ENCODE data around the gene SH3RF2. TPM values are rescaled to one million over a fixed set of nuclear protein-coding genes. Genes with fewer than 3 reads are reported as not detected.
A peak's percentile ranks its signal among the peaks of the same experiment; 100 is the strongest.

SH3RF2 gene
- total and polyA plus RNA-seq, 9 of the 15 experiments (the other 6 are each of a cell fraction or from before 2014, with no cell fraction given): 0.05 TPM; not detected in 8

GRCh38 chr5:146001544-146002190 is 65.3 kb downstream of the SH3RF2 start:
- Histone ChIP-seq H3K4me2 (ENCODE audit: insufficient read depth, low read length) (no peak overlapping the region), H3K27me3 (ENCODE audit: control insufficient read depth in 2 of 2, insufficient read depth in 2 of 2, low read length in 2 of 2) (no peaks in the 10 kb centered on the region; a peak in 1 of 5 replicates), H4K20me1 (replicated peaks; ENCODE audit: control insufficient read depth, insufficient read depth, low read length) (no peaks in the 10 kb centered on the region), H2AFZ (ENCODE audit: low read depth, low read length) (no peak overlapping the region), H3K4me1 (replicated peaks in 1 of 2; ENCODE audit: control insufficient read depth in 2 of 2, insufficient read depth in 2 of 2, low read length in 2 of 2) (no peaks in the 10 kb centered on the region), H3K9ac (ENCODE audit: insufficient read depth in 1 of 2, low read depth in 2 of 2, low read length in 2 of 2) (no peak overlapping the region), H3K9me3 (replicated peaks; ENCODE audit: control insufficient read depth, insufficient read depth, low read depth, low read length) (no peaks in the 10 kb centered on the region), H3K79me2 (ENCODE audit: control insufficient read depth, insufficient read depth, low read length) (no peaks in the 10 kb centered on the region), H3K27ac (ENCODE audit: extremely low read depth, low read depth, low read length) (no peak overlapping the region), H3K9me1 (ENCODE audit: control insufficient read depth, insufficient read depth, low read length) (no peaks in the 10 kb centered on the region), H3K36me3 (ENCODE audit: control insufficient read depth, insufficient read depth, low read length) (no peaks in the 10 kb centered on the region), H3K4me3 (no peak overlapping the region)
- CTCF ChIA-PET (ENCODE audit: low intra/inter-chr PET ratio): no interaction called here
- WGBS (ENCODE audit: insufficient coverage, low coverage, missing lambda C conversion rate): 12% methylated on average over 5 of the region's 5 CpGs
- no peak for FAIRE-seq
- in situ Hi-C loops (cut with MboI): no loop called here
- no peak for DNase-seq (ENCODE audit: extremely low read depth in 1 of 4, low spot score in 3 of 4)
- no TSS peak for BruUV-seq (replicated peaks)
- intact Hi-C loops (cut with micrococcal nuclease): no loop called here
- POLR2A ChIA-PET: interaction anchor here (0.6 kb wide), 1 partner anchor 16 kb away, joined by 4 read pairs; no protein-coding TSS in a partner anchor
- no peak for ATAC-seq
- TF ChIP-seq ZNF277 (CRISPR knock-in tag; IDR thresholded peaks at IDR 0.05; ENCODE audit: borderline replicate concordance) (no peak), RBM15 (IDR thresholded peaks at IDR 0.05; ENCODE audit: insufficient read depth, low read length) (no peak), SPI1 (IDR thresholded peaks at IDR 0.05; ENCODE audit: borderline replicate concordance, low read depth, low read length) (no peak), EP300 (IDR thresholded peaks at IDR 0.05; ENCODE audit: low read length) (no peak), ZNF316 (IDR thresholded peaks at IDR 0.05) (peak; percentile 71), GABPB2 (CRISPR knock-in tag; conservative IDR thresholded peaks at IDR 0.05) (no peak), NFE2L1 (tag; IDR thresholded peaks at IDR 0.05; ENCODE audit: borderline replicate concordance, low read depth) (peak; percentile 54), IRF1 (CRISPR knock-in tag; IDR thresholded peaks at IDR 0.05; ENCODE audit: borderline replicate concordance) (no peak), CREM (IDR thresholded peaks at IDR 0.05; ENCODE audit: low read depth) (no peak), ZNF24 (IDR thresholded peaks at IDR 0.05) (no peak), TCF3 (CRISPR knock-in tag; IDR thresholded peaks at IDR 0.05) (peak; percentile 20; the same call in 1 of the 2 replicates), ZNF76 (CRISPR knock-in tag; IDR thresholded peaks at IDR 0.05; ENCODE audit: borderline replicate concordance) (no peak), CTCF (IDR thresholded peaks at IDR 0.05 in 2 of 3, conservative IDR thresholded peaks at IDR 0.05 in 1 of 3; ENCODE audit: insufficient read depth in 2 of 3, low read depth in 1 of 3, low read length in 3 of 3) (no peak), MAFG (tag; conservative IDR thresholded peaks at IDR 0.05) (peak; percentile 85), PHF8 (IDR thresholded peaks at IDR 0.05; ENCODE audit: borderline replicate concordance, low read length) (no peak), C11orf30 (IDR thresholded peaks at IDR 0.05; ENCODE audit: low read depth) (peak; percentile 52; the same call in 1 of the 2 replicates), HNRNPLL (IDR thresholded peaks at IDR 0.05; ENCODE audit: low read depth, low read length, poor library complexity, severe bottlenecking) (no peak), ARID1B (IDR thresholded peaks at IDR 0.05) (peak; percentile 31; the same call in 1 of the 2 replicates)

Data from K562 (cell line).